A549 (cell line): Measurements from ENCODE around the gene PPP1R12C. TPM values are rescaled to one million over a fixed set of nuclear protein-coding genes. Genes with fewer than 3 reads are reported as not detected.

Source experiments
- ATAC-seq, 2 experiments: fragments of 200-7000 bp in 1 of 2; fragments of >200 bp in 1 of 2; cut with Nextera tagmentation in 1 of 2; cut with Tn5 transposase in 1 of 2; 3 replicates each; pipeline versions ENCODE4 v1.8.0 to v1.9.1; 2018 to 2020; ENCODE audit warnings: mild to moderate bottlenecking in 1 of 2, moderate library complexity in 1 of 2
- CTCF ChIA-PET: fragments of 300-600 bp; sonication (Branson Sonifier 250); formaldehyde crosslinking; extraction: SDS; loops from one replicate; lab custom pipeline; 2021; ENCODE audit warnings: antibody characterized with exemption, inconsistent platforms; lab: Yijun Ruan, JAX
- POLR2A ChIA-PET: fragments of 350-600 bp; formaldehyde crosslinking; extraction: SDS; loops from one replicate; lab custom pipeline; 2021; ENCODE audit warnings: antibody characterized with exemption, inconsistent platforms; lab: Yijun Ruan, JAX
- DNase-seq, 2 experiments: peaks; one replicate each; pipeline versions ENCODE4 v3.0.0 to v3.0.0-alpha.2; 2011 to 2016; ENCODE audit warnings: low read depth in 1 of 2, low spot score in 1 of 2
- FAIRE-seq: peaks from 2 replicates; lab custom pipeline; 2011; peaks lifted over from hg19 to GRCh38; lab: Jason Lieb, UNC
- H3K27ac ChIP-seq, 2 experiments: fragments of >200 bp; sonication (Bioruptor Twin); formaldehyde crosslinking; 3 replicates each; pipeline ENCODE4 v1.5.1; 2016 to 2017
- H3K4me1 ChIP-seq: fragments of >200 bp; sonication (Bioruptor Twin); formaldehyde crosslinking; 3 replicates; pipeline ENCODE4 v1.6.1; 2016
- H3K4me2 ChIP-seq: fragments of >200 bp; sonication (Bioruptor Twin); formaldehyde crosslinking; 3 replicates; pipeline ENCODE4 v1.6.1; 2016
- H3K4me3 ChIP-seq: fragments of >200 bp; sonication (Bioruptor Twin); formaldehyde crosslinking; 3 replicates; pipeline ENCODE4 v1.5.1; 2016
- H3K9me3 ChIP-seq: fragments of >200 bp; sonication (Bioruptor Twin); formaldehyde crosslinking; 3 replicates; pipeline ENCODE4 v1.6.1; 2016
- CEBPB ChIP-seq, 2 experiments: fragments of >200 bp in 1 of 2; sonication (Bioruptor Twin) in 1 of 2; formaldehyde crosslinking in 1 of 2; IDR thresholded peaks; 2 replicates each; pipeline ENCODE4 v1.6.1; 2012 to 2016
- CHD2 ChIP-seq: fragments of 150-350 bp; IDR thresholded peaks from 2 replicates; pipeline ENCODE4 v1.6.1; 2014; ENCODE audit warnings: low read length; ENCODE audit not compliant: partially characterized antibody
- ESRRA ChIP-seq: fragments of 150-350 bp; IDR thresholded peaks from 2 replicates; pipeline ENCODE4 v1.6.1; 2014; ENCODE audit warnings: mild to moderate bottlenecking, low read length, borderline replicate concordance
- JUN ChIP-seq, 2 experiments: fragments of >200 bp; sonication (Bioruptor Twin); formaldehyde crosslinking; IDR thresholded peaks; 2 replicates in 1 of 2; 3 replicates in 1 of 2; pipeline ENCODE4 v1.6.1; 2016 to 2017
- KDM1A ChIP-seq: fragments of 200-600 bp; sonication (generic); IDR thresholded peaks from 2 replicates; pipeline ENCODE4 v1.6.1; 2016; ENCODE audit warnings: low read depth, mild to moderate bottlenecking
- MAFK ChIP-seq: fragments of 450-650 bp; IDR thresholded peaks from 2 replicates; pipeline ENCODE4 v1.6.1; 2014; ENCODE audit not compliant: partially characterized antibody
- MAX ChIP-seq: IDR thresholded peaks from 2 replicates; pipeline ENCODE4 v1.6.1; 2012
- NFE2L2 ChIP-seq: fragments of 150-350 bp; conservative IDR thresholded peaks from 2 replicates; pipeline ENCODE4 v1.6.1; 2014; ENCODE audit warnings: low read length
- NR3C1 ChIP-seq: fragments of >200 bp; sonication (Bioruptor Twin); formaldehyde crosslinking; IDR thresholded peaks from 3 replicates; pipeline ENCODE4 v1.6.1; 2017
- POLR2A ChIP-seq: IDR thresholded peaks from 2 replicates; pipeline ENCODE4 v1.6.1; 2012; ENCODE audit warnings: mild to moderate bottlenecking, low read length
- RAD21 ChIP-seq, 2 experiments: fragments of >200 bp in 1 of 2; sonication (Bioruptor Twin) in 1 of 2; formaldehyde crosslinking in 1 of 2; IDR thresholded peaks in 1 of 2; conservative IDR thresholded peaks in 1 of 2; 2 replicates in 1 of 2; 3 replicates in 1 of 2; pipeline ENCODE4 v1.6.1; 2012 to 2018; ENCODE audit warnings: inconsistent platforms in 1 of 2
- RFX5 ChIP-seq: fragments of 450-650 bp; IDR thresholded peaks from 2 replicates; pipeline ENCODE4 v1.7.1; 2014; ENCODE audit warnings: antibody characterized with exemption, mild to moderate bottlenecking, moderate library complexity
- RNF2 ChIP-seq: fragments of 200-600 bp; sonication (generic); IDR thresholded peaks from 2 replicates; pipeline ENCODE4 v1.6.1; 2016; ENCODE audit warnings: low read depth, mild to moderate bottlenecking, antibody characterized with exemption, moderate library complexity, borderline replicate concordance
- USF2 ChIP-seq: fragments of 450-650 bp; IDR thresholded peaks from 2 replicates; pipeline ENCODE4 v1.6.1; 2014; ENCODE audit warnings: antibody characterized with exemption
- ZC3H11A ChIP-seq: fragments of 450-650 bp; IDR thresholded peaks from 2 replicates; pipeline ENCODE4 v1.6.1; 2014; ENCODE audit warnings: antibody characterized with exemption, mild to moderate bottlenecking
- WGBS: methylation state at CpG from one replicate; pipeline ENCODE4 v1.1.6; 2017; ENCODE audit errors: missing lambda C conversion rate; 5-methylcytosine and 5-hydroxymethylcytosine counted together
- polyA plus RNA-seq, 4 experiments: library from polyadenylated mRNA; depleted of rRNA in 3 of 4; stranded (reverse); fragments of >200 nt; fragmentation: RNase III in 1 of 4; extraction: RNeasy Plus Mini Kit Qiagen cat#74134 plus additional on column Dnase treatment in 1 of 4; gene quantifications; 2 replicates in 3 of 4; 3 replicates in 1 of 4; pipeline ENCODE4 v1.2.3, GENCODE V29; 2011 to 2017
- TF ChIP-seq, protein P1 (sequence below): IDR thresholded peaks from 2 replicates; pipeline ENCODE4 v1.6.1; 2012
- TF ChIP-seq, protein P2 (sequence below): fragments of >200 bp; sonication (Bioruptor Twin); formaldehyde crosslinking; IDR thresholded peaks from 2 replicates; pipeline ENCODE4 v1.6.1; 2016
- TF ChIP-seq, protein P3 (sequence below): fragments of 150-350 bp; IDR thresholded peaks from 2 replicates; pipeline ENCODE4 v1.6.1; 2014; ENCODE audit warnings: low read depth, mild to moderate bottlenecking, low read length
- TF ChIP-seq, protein P4 (sequence below): IDR thresholded peaks from 2 replicates; pipeline ENCODE4 v1.6.1; 2012; ENCODE audit warnings: low read depth, borderline replicate concordance

Gene PPP1R12C
- polyA plus RNA-seq, 2 of the 4 experiments (the other 2 are of a cell fraction), result 22.0 to 70.3 TPM

GRCh38 chr19:55087542-55087901 is 29.9 kb downstream of the PPP1R12C start:
- ATAC-seq (no peak), FAIRE-seq (no peak), DNase-seq (no peak)
- Histone ChIP-seq H3K27ac (no peak overlapping the region), H3K9me3 (no peaks in the 10 kb centered on the region), H3K4me3 (no peak overlapping the region), H3K4me1 (no peaks in the 10 kb centered on the region), H3K4me2 (no peak overlapping the region)
- TF ChIP-seq POLR2A (no peak), KDM1A (no peak), ESRRA (no peak), NR3C1 (no peak), RAD21 (conservative IDR thresholded peaks at IDR 0.05 in 1 of 2, IDR thresholded peaks at IDR 0.05 in 1 of 2) (no peak), CEBPB (IDR thresholded peaks at IDR 0.05) (no peak), MAFK (no peak), CHD2 (no peak), RNF2 (no peak), MAX (no peak), ZC3H11A (no peak), NFE2L2 (no peak)
- TF ChIP-seq, protein P1, sequence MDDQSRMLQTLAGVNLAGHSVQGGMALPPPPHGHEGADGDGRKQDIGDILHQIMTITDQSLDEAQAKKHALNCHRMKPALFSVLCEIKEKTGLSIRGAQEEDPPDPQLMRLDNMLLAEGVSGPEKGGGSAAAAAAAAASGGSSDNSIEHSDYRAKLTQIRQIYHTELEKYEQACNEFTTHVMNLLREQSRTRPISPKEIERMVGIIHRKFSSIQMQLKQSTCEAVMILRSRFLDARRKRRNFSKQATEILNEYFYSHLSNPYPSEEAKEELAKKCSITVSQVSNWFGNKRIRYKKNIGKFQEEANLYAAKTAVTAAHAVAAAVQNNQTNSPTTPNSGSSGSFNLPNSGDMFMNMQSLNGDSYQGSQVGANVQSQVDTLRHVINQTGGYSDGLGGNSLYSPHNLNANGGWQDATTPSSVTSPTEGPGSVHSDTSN, result no peak
- TF ChIP-seq, protein P2, sequence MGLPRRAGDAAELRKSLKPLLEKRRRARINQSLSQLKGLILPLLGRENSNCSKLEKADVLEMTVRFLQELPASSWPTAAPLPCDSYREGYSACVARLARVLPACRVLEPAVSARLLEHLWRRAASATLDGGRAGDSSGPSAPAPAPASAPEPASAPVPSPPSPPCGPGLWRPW, result no peak
- TF ChIP-seq, protein P3, sequence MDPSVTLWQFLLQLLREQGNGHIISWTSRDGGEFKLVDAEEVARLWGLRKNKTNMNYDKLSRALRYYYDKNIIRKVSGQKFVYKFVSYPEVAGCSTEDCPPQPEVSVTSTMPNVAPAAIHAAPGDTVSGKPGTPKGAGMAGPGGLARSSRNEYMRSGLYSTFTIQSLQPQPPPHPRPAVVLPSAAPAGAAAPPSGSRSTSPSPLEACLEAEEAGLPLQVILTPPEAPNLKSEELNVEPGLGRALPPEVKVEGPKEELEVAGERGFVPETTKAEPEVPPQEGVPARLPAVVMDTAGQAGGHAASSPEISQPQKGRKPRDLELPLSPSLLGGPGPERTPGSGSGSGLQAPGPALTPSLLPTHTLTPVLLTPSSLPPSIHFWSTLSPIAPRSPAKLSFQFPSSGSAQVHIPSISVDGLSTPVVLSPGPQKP, result no peak
- TF ChIP-seq, protein P4, sequence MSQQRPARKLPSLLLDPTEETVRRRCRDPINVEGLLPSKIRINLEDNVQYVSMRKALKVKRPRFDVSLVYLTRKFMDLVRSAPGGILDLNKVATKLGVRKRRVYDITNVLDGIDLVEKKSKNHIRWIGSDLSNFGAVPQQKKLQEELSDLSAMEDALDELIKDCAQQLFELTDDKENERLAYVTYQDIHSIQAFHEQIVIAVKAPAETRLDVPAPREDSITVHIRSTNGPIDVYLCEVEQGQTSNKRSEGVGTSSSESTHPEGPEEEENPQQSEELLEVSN, result no peak
- 91% methylated on average over 17 of the region's 17 CpGs for WGBS
- POLR2A ChIA-PET, result interaction anchor here (0.7 to 0.8 kb wide), 2 partner anchors 7 to 397 kb away, joined by 3 read pairs; partner anchors contain the start of gene NAT14
- CTCF ChIA-PET, result interaction anchor here (0.9 to 7.8 kb wide), 18 partner anchors 8 to 560 kb away, joined by 3 to 110 read pairs (median 10); partner anchors contain the start of genes CCDC106, EPS8L1, PPP1R12C and RDH13

- H3K4me1 ChIP-seq, result no peaks in the 10 kb centered on the region
- TF ChIP-seq JUN (IDR thresholded peaks at IDR 0.05) (0 out of 5 replicates have a peak, but pooled peaks of 1 of the 2 experiments have one; percentile 23), RFX5 (no peak), USF2 (no peak)
- FAIRE-seq (no peak), DNase-seq (no peak), ATAC-seq (no peak)
- ChIA-PET CTCF (interaction anchor here (1.1 to 7.8 kb wide), 10 partner anchors 9 to 545 kb away, joined by 3 to 77 read pairs (median 4); partner anchors contain the start of genes EPS8L1, PPP1R12C and RDH13), POLR2A (no interaction called here)
- H3K9me3 ChIP-seq, result no peaks in the 10 kb centered on the region
- H3K4me3 ChIP-seq, result no peak overlapping the region
- H3K4me2 ChIP-seq, result no peak overlapping the region
- H3K27ac ChIP-seq, result no peak overlapping the region
- 93% methylated on average over 74 of the region's 74 CpGs for WGBS
These were observed 30.5 kb downstream of the PPP1R12C start for GRCh38 chr19:55086730-55087541.
